Activated B cell treated with CpG ODN at 0.5 μM for 24 hours (primary cell): Measurements from ENCODE around the gene KRTAP5-6. TPM values are rescaled to one million over a fixed set of nuclear protein-coding genes. Genes with fewer than 3 reads are reported as not detected.

Experiments
- ATAC-seq: fragments of 200-7000 bp; cut with Tn5 transposase; one replicate; pipeline ENCODE4 v1.10.0; 2021; ENCODE audit warnings: low read depth, mild to moderate bottlenecking, moderate library complexity
- CTCF ChIA-PET: fragments of 350-600 bp; sonication (Branson Sonifier 250); formaldehyde crosslinking; loops from one replicate; lab custom pipeline; 2021; ENCODE audit warnings: antibody characterized with exemption; lab: Charles Lee
- POLR2A ChIA-PET: fragments of 350-600 bp; sonication (Branson Sonifier 250); formaldehyde crosslinking; loops from one replicate; lab custom pipeline; 2021; ENCODE audit warnings: antibody characterized with exemption; lab: Charles Lee
- DNase-seq: peaks from one replicate; pipeline ENCODE4 v3.0.0; 2022
- H3K27ac Mint-ChIP-seq: one replicate; pipeline ENCODE4 v1.8.0; 2020; ENCODE audit warnings: mixed read lengths
- H3K27me3 Mint-ChIP-seq: one replicate; pipeline ENCODE4 v1.8.0; 2021; ENCODE audit warnings: mixed read lengths
- H3K36me3 Mint-ChIP-seq: one replicate; pipeline ENCODE4 v1.8.0; 2021; ENCODE audit warnings: low read depth, mixed read lengths
- H3K4me1 Mint-ChIP-seq: one replicate; pipeline ENCODE4 v1.8.0; 2021; ENCODE audit warnings: mixed read lengths
- H3K4me3 Mint-ChIP-seq: one replicate; pipeline ENCODE4 v1.8.0; 2020; ENCODE audit warnings: mild to moderate bottlenecking, mixed read lengths
- H3K9me3 Mint-ChIP-seq: one replicate; pipeline ENCODE4 v1.8.0; 2020; ENCODE audit warnings: mixed read lengths
- CTCF ChIP-seq: fragments of 200-600 bp; IDR thresholded peaks from one replicate; pipeline ENCODE4 v1.8.0; 2022; ENCODE audit warnings: antibody characterized with exemption, mild to moderate bottlenecking
- intact Hi-C: fragments of 100-400 bp; cut with micrococcal nuclease; formaldehyde crosslinking; loops from one replicate; pipeline ENCODE4 v1.15.1; 2024
- total RNA-seq: library from RNA; stranded (reverse); gene quantifications from 2 replicates; pipeline ENCODE4 v1.2.3, GENCODE V29; 2022

The KRTAP5-6 gene
- total RNA-seq, 1 donor from 2014 or later: not detected

DNA sequence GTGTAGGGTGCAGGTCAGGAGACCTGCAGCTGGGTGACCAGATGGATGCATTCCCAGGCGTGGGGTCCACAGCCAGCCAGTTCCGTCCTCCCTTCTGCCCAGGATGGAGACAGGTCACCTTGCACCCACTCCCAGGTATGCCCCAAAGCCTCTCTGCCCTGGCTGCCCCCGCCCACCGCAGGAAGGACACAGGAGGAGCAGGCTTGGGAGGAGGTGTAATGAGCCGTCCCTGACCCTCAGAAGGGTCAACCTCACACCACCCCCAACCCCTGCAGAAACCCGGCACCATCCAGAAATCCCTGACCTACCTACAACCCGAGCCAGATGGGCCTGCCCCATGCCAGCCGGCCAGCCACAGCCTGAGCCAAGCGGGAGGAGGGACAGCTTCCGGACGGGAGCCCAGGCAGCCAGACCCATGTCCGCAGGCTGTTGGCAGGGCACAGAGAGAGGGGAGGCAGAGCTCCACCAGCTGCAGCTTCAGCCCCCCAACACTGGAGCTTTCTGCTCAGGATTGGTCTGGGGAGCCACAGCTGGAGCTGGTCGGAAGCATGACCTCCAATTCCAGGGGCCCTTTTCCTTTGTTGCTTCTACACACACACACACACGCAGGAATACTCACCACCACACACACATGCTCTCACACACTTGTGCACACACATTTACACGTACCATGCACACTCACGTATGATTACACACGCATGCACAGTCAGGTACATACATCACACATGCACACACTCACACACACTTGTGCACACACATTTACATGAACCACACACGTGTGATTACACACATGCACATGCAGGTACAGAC lies 48.1 kb downstream of the KRTAP5-6 start:
- peak; percentile 4 for DNase-seq
- Mint-ChIP-seq H3K27me3 (peaks cover 10% of the 10 kb centered on the region), H3K36me3 (no peaks in the 10 kb centered on the region), H3K4me3 (no peak overlapping the region), H3K27ac (no peak overlapping the region), H3K4me1 (peaks cover 4% of the 10 kb centered on the region), H3K9me3 (peaks cover 4% of the 10 kb centered on the region)
- intact Hi-C loops: no loop called here
- TF ChIP-seq CTCF: no peak
- CTCF ChIA-PET: no interaction called here
- POLR2A ChIA-PET: no interaction called here
- no peak for ATAC-seq

- Mint-ChIP-seq H3K27ac (no peak overlapping the region), H3K36me3 (no peaks in the 10 kb centered on the region), H3K27me3 (peaks cover 15% of the 10 kb centered on the region), H3K4me3 (no peak overlapping the region), H3K9me3 (peaks cover 4% of the 10 kb centered on the region), H3K4me1 (peaks cover 8% of the 10 kb centered on the region)
- intact Hi-C loops: no loop called here
- TF ChIP-seq CTCF: no peak
- CTCF ChIA-PET: no interaction called here
- POLR2A ChIA-PET: interaction anchor here (0.5 kb wide), 1 partner anchor 212 kb away, joined by 3 read pairs; no protein-coding TSS in a partner anchor
- ATAC-seq: no peak
- DNase-seq: no peak
Observed at GRCh38 chr11:1745701-1746320, 48.8 kb downstream of the KRTAP5-6 start.

DNA sequence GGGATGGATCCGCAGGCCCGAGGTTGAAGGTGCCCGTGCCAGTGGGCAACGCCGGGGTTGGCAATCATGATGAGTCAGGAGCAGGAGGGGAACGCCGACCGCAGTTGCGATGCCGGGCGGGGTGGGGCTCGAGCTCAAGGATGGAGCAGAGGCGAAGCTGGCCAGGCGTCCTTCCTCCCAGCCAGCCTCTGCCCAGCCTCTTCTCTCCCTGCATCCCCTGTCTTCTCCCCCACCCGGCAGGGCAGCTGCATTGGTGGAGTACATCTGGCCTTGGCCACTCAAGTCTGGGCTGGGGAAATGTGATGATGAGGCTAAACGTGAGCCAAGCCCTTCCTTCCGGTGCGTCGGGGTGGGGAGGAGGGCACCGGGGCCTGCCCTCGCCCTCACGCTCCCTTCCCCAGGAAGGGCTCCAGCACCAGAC lies 49.5 kb downstream of the KRTAP5-6 start:
- Mint-ChIP-seq H3K4me3 (no peak overlapping the region), H3K9me3 (peaks cover 4% of the 10 kb centered on the region), H3K27me3 (peaks cover 15% of the 10 kb centered on the region), H3K4me1 (peaks cover 8% of the 10 kb centered on the region), H3K36me3 (no peaks in the 10 kb centered on the region), H3K27ac (no peak overlapping the region)
- TF ChIP-seq CTCF: no peak
- DNase-seq: no peak
- POLR2A ChIA-PET: interaction anchor here (0.5 kb wide), 1 partner anchor 213 kb away, joined by 3 read pairs; no protein-coding TSS in a partner anchor
- intact Hi-C loops: no loop called here
- no peak for ATAC-seq
- CTCF ChIA-PET: no interaction called here

DNA sequence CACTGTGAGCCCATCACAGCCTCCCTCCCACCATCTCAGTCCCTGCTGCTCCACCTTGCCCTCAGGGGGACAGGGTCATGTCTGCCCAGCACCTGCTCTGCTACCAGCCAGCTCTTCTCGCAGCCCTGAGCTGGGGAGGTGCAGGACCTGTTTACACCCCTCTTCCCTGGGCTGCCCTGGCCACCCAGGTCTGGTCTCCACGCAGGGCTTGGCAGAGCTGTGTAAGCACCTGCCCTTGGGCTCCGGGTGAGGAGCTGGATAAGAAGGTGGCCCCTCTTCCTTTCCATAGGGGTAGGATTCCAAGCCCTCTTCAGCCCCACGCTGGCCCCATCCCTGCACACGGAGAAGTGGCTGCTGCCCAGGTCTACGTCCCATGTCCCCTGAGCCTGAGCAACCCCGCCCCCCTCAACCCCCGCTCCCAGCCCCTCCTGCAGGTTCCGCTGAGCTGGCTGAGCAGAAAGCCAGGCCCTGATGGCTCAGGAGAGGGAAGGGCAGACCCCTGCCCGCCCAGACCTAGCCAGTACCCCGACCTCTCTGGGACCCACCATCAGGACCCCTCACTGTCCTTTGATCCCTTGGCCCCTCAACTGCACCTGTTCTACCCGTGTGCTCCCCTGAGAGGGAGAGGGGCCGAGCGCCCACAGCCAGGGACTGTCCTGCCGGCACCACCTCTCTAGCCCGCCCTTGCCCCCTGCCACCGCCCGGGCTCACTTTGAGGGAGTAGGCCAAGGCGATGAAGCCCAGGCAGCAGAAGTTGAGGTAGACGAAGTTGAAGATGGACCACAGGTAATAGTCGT lies 50.2 kb downstream of the KRTAP5-6 start:
- peaks cover 8% of the 10 kb centered on the region for H3K4me1 Mint-ChIP-seq
- H3K27ac Mint-ChIP-seq: no peak overlapping the region
- intact Hi-C loops: no loop called here
- H3K36me3 Mint-ChIP-seq: no peaks in the 10 kb centered on the region
- H3K27me3 Mint-ChIP-seq: peaks cover 15% of the 10 kb centered on the region
- no peak for TF ChIP-seq CTCF
- H3K9me3 Mint-ChIP-seq: peaks cover 4% of the 10 kb centered on the region
- POLR2A ChIA-PET: no interaction called here
- no peak for DNase-seq
- CTCF ChIA-PET: no interaction called here
- ATAC-seq: no peak
- H3K4me3 Mint-ChIP-seq: no peak overlapping the region

Other genes with a start within 250 kb of the KRTAP5-6 start
- 29.5 and 34.4 TPM in 2 replicates for gene MOB2, start 210.4 kb upstream of the KRTAP5-6 start, total RNA-seq
- gene DUSP8, start 124.9 kb upstream of the KRTAP5-6 start, total RNA-seq: 1.3 and 1.7 TPM in 2 replicates
- not detected in 2 replicates for gene KRTAP5-1, start 111.9 kb upstream of the KRTAP5-6 start, total RNA-seq
- not detected in 2 replicates for gene KRTAP5-2, start 98.9 kb upstream of the KRTAP5-6 start, total RNA-seq
- gene KRTAP5-3, start 88.7 kb upstream of the KRTAP5-6 start, total RNA-seq: not detected in 2 replicates
- not detected in 2 replicates for gene KRTAP5-4, start 75.1 kb upstream of the KRTAP5-6 start, total RNA-seq
- gene KRTAP5-5, start 67.4 kb upstream of the KRTAP5-6 start, total RNA-seq: not detected in 2 replicates
- gene IFITM10, start 53.4 kb downstream of the KRTAP5-6 start, total RNA-seq: not detected in 2 replicates
- 33.2 and 39.2 TPM in 2 replicates for gene CTSD, start 66.7 kb downstream of the KRTAP5-6 start, total RNA-seq
- not detected in 2 replicates for gene SYT8, start 137.8 kb downstream of the KRTAP5-6 start, total RNA-seq
- gene TNNI2, start 141.8 kb downstream of the KRTAP5-6 start, total RNA-seq: 1.0 and 1.5 TPM in 2 replicates
- 301 and 303 TPM in 2 replicates for gene LSP1, start 155.9 kb downstream of the KRTAP5-6 start, total RNA-seq
- 0.16 TPM in 1 of 2 replicates, not detected in the other for gene PRR33, start 194.7 kb downstream of the KRTAP5-6 start, total RNA-seq
- gene TNNT3, start 222.5 kb downstream of the KRTAP5-6 start, total RNA-seq: 2.9 and 3.5 TPM in 2 replicates